ENCODE measurements around the gene LITAF.
"Not testable (repeated sequence)": the region's sequence is repeated elsewhere in the genome, so short reads cannot be mapped to it uniquely, and the experiment has no call there.

LITAF gene

GRCh38 chr16:11563493-11564040 is 23.2 kb downstream of the LITAF start:
- Mint-ChIP-seq H3K27me3 (no peaks in the 10 kb centered on the region), H3K4me3 (no peak overlapping the region), H3K9me3 (no peaks in the 10 kb centered on the region), H3K4me1 (ENCODE audit: low read depth) (peaks cover 74% of the 10 kb centered on the region), H3K27ac (peak overlapping the region; percentile 91), H3K36me3 (ENCODE audit: low read depth) (peaks cover 45% of the 10 kb centered on the region)
- DNase-seq, result no peak

- H3K27me3 Mint-ChIP-seq, result no peaks in the 10 kb centered on the region
- peaks cover 45% of the 10 kb centered on the region for H3K36me3 Mint-ChIP-seq (ENCODE audit: low read depth)
- peaks cover 78% of the 10 kb centered on the region for H3K4me1 Mint-ChIP-seq (ENCODE audit: low read depth)
- DNase-seq, result no peak
- H3K9me3 Mint-ChIP-seq, result no peaks in the 10 kb centered on the region
- peak overlapping the region; percentile 91 for H3K27ac Mint-ChIP-seq
- no peak overlapping the region for H3K4me3 Mint-ChIP-seq
Observed at GRCh38 chr16:11562941-11563340, 23.8 kb downstream of the LITAF start.

- no peak overlapping the region for H3K4me3 Mint-ChIP-seq
- no peaks in the 10 kb centered on the region for H3K27me3 Mint-ChIP-seq
- no peaks in the 10 kb centered on the region for H3K9me3 Mint-ChIP-seq
- DNase-seq, result no peak
- peaks cover 82% of the 10 kb centered on the region for H3K4me1 Mint-ChIP-seq (ENCODE audit: low read depth)
- peak overlapping the region; percentile 93 for H3K27ac Mint-ChIP-seq
- peaks cover 45% of the 10 kb centered on the region for H3K36me3 Mint-ChIP-seq (ENCODE audit: low read depth)
Observed at GRCh38 chr16:11562411-11562810, 24.3 kb downstream of the LITAF start.

- no peak for DNase-seq
- Mint-ChIP-seq H3K27ac (peak overlapping the region; percentile 93), H3K4me1 (ENCODE audit: low read depth) (peaks cover 85% of the 10 kb centered on the region), H3K4me3 (peak overlapping the region; percentile 70), H3K27me3 (no peaks in the 10 kb centered on the region), H3K9me3 (no peaks in the 10 kb centered on the region), H3K36me3 (ENCODE audit: low read depth) (peaks cover 45% of the 10 kb centered on the region)
Observed at GRCh38 chr16:11561856-11562255, 24.9 kb downstream of the LITAF start.

GRCh38 chr16:11561454-11561805 is 25.3 kb downstream of the LITAF start:
- DNase-seq, result no peak
- H3K4me1 Mint-ChIP-seq (ENCODE audit: low read depth), result peaks cover 85% of the 10 kb centered on the region
- H3K9me3 Mint-ChIP-seq, result peaks cover 3% of the 10 kb centered on the region
- peak overlapping the region; percentile 70 for H3K4me3 Mint-ChIP-seq
- peak overlapping the region; percentile 93 for H3K27ac Mint-ChIP-seq
- H3K27me3 Mint-ChIP-seq, result no peaks in the 10 kb centered on the region
- peaks cover 45% of the 10 kb centered on the region for H3K36me3 Mint-ChIP-seq (ENCODE audit: low read depth)

GRCh38 chr16:11560701-11561453 is 25.8 kb downstream of the LITAF start:
- Mint-ChIP-seq H3K27me3 (no peaks in the 10 kb centered on the region), H3K36me3 (ENCODE audit: low read depth) (peaks cover 45% of the 10 kb centered on the region), H3K4me3 (peak overlapping the region; percentile 70), H3K9me3 (peaks cover 9% of the 10 kb centered on the region), H3K27ac (peak overlapping the region; percentile 93), H3K4me1 (ENCODE audit: low read depth) (peaks cover 85% of the 10 kb centered on the region)
- DNase-seq, result peak; percentile 60

GRCh38 chr16:11558308-11558823 is 28.4 kb downstream of the LITAF start:
- Mint-ChIP-seq H3K27ac (peak overlapping the region; percentile 81), H3K36me3 (ENCODE audit: low read depth) (peaks cover 56% of the 10 kb centered on the region), H3K9me3 (peaks cover 11% of the 10 kb centered on the region), H3K4me1 (ENCODE audit: low read depth) (peaks cover 74% of the 10 kb centered on the region)
- not testable (repeated sequence) for DNase-seq, H3K27me3 Mint-ChIP-seq, H3K4me3 Mint-ChIP-seq

- Mint-ChIP-seq H3K27me3 (no peaks in the 10 kb centered on the region), H3K4me3 (no peak overlapping the region), H3K27ac (peak overlapping the region; percentile 77), H3K4me1 (ENCODE audit: low read depth) (peaks cover 71% of the 10 kb centered on the region), H3K9me3 (peaks cover 11% of the 10 kb centered on the region), H3K36me3 (ENCODE audit: low read depth) (peaks cover 61% of the 10 kb centered on the region)
- DNase-seq, result no peak
Observed at GRCh38 chr16:11557801-11558200, 28.9 kb downstream of the LITAF start.

GRCh38 chr16:11556945-11557720 is 29.6 kb downstream of the LITAF start:
- peak overlapping the region; percentile 80 for H3K27ac Mint-ChIP-seq
- peaks cover 68% of the 10 kb centered on the region for H3K36me3 Mint-ChIP-seq (ENCODE audit: low read depth)
- no peak overlapping the region for H3K4me3 Mint-ChIP-seq
- no peak for DNase-seq
- no peaks in the 10 kb centered on the region for H3K27me3 Mint-ChIP-seq
- H3K4me1 Mint-ChIP-seq (ENCODE audit: low read depth), result peaks cover 67% of the 10 kb centered on the region
- H3K9me3 Mint-ChIP-seq, result peaks cover 11% of the 10 kb centered on the region

- DNase-seq, result no peak
- Mint-ChIP-seq H3K4me3 (no peak overlapping the region), H3K27ac (peak overlapping the region; percentile 80), H3K27me3 (no peaks in the 10 kb centered on the region), H3K9me3 (peaks cover 11% of the 10 kb centered on the region), H3K36me3 (ENCODE audit: low read depth) (peaks cover 76% of the 10 kb centered on the region), H3K4me1 (ENCODE audit: low read depth) (peaks cover 58% of the 10 kb centered on the region)
Observed at GRCh38 chr16:11556214-11556819, 30.4 kb downstream of the LITAF start.

GRCh38 chr16:11554053-11554452 is 32.7 kb downstream of the LITAF start:
- peaks cover 93% of the 10 kb centered on the region for H3K36me3 Mint-ChIP-seq (ENCODE audit: low read depth)
- no peaks in the 10 kb centered on the region for H3K27me3 Mint-ChIP-seq
- no peak overlapping the region for H3K4me3 Mint-ChIP-seq
- H3K4me1 Mint-ChIP-seq (ENCODE audit: low read depth), result peaks cover 41% of the 10 kb centered on the region
- no peak for DNase-seq
- H3K27ac Mint-ChIP-seq, result peak overlapping the region; percentile 15
- peaks cover 13% of the 10 kb centered on the region for H3K9me3 Mint-ChIP-seq

- H3K27ac Mint-ChIP-seq, result no peak overlapping the region
- H3K36me3 Mint-ChIP-seq (ENCODE audit: low read depth), result peaks cover 96% of the 10 kb centered on the region
- H3K4me3 Mint-ChIP-seq, result no peak overlapping the region
- DNase-seq, result no peak
- peaks cover 35% of the 10 kb centered on the region for H3K4me1 Mint-ChIP-seq (ENCODE audit: low read depth)
- no peaks in the 10 kb centered on the region for H3K27me3 Mint-ChIP-seq
- H3K9me3 Mint-ChIP-seq, result peaks cover 13% of the 10 kb centered on the region
Observed at GRCh38 chr16:11553371-11553770, 33.3 kb downstream of the LITAF start.

GRCh38 chr16:11552440-11552839 is 34.3 kb downstream of the LITAF start:
- Mint-ChIP-seq H3K9me3 (peaks cover 13% of the 10 kb centered on the region), H3K4me1 (ENCODE audit: low read depth) (peaks cover 26% of the 10 kb centered on the region), H3K27ac (no peak overlapping the region), H3K27me3 (no peaks in the 10 kb centered on the region), H3K36me3 (ENCODE audit: low read depth) (peaks cover 99% of the 10 kb centered on the region), H3K4me3 (no peak overlapping the region)
- no peak for DNase-seq

- Mint-ChIP-seq H3K27me3 (no peaks in the 10 kb centered on the region), H3K9me3 (peaks cover 13% of the 10 kb centered on the region), H3K4me3 (no peak overlapping the region), H3K27ac (no peak overlapping the region), H3K36me3 (ENCODE audit: low read depth) (peaks cover 99% of the 10 kb centered on the region), H3K4me1 (ENCODE audit: low read depth) (peaks cover 20% of the 10 kb centered on the region)
- no peak for DNase-seq
Observed at GRCh38 chr16:11551842-11552241, 34.9 kb downstream of the LITAF start.
